Uterus (tissue), 2 donors: ENCODE measurements around the gene ZNF598.

Source experiments
- POLR2A ChIP-seq, 2 donors: fragments of 450-650 bp; IDR thresholded peaks; one replicate each; pipeline ENCODE4 v1.6.1; 2016; ENCODE audit warnings: antibody characterized with exemption in 2 of 2, mild to moderate bottlenecking in 1 of 2, moderate library complexity in 1 of 2
- TF ChIP-seq, protein P1 (sequence below), 4 experiments: fragments of 200-600 bp in 2 of 4; fragments of 450-650 bp in 2 of 4; sonication (generic) in 2 of 4; IDR thresholded peaks; one replicate each; pipeline ENCODE4 v1.5.1; 2016 to 2019; ENCODE audit warnings: antibody characterized with exemption in 4 of 4, mild to moderate bottlenecking in 2 of 4, moderate library complexity in 1 of 4

DNA sequence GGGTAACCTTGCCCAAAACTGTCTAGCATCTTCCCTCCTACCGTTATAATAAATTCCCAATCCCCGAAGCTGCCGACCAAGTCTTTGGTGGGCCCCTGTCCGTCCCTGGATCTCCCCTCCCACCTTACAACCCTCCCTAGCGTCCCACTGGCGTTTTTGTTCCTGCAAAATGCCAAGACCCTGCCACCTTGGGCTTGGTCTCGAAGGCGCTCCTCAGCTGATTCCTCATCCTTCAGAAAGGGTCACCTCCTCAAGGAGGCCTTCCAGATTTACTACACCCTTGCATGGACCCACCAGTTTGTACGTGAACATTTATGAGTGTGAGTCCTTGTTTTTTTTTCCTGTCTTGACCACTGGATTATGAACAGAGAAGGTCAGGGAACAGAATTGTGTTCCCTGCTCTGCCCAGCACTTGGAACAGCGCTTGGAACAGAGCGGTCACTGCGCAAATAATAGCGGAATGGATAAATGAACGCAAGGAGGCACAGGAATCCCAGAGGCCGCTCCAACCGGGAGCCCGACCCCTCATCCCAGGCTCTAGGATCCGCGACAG is 26.6 kb downstream of the ZNF598 start:
- TF ChIP-seq, protein P1, sequence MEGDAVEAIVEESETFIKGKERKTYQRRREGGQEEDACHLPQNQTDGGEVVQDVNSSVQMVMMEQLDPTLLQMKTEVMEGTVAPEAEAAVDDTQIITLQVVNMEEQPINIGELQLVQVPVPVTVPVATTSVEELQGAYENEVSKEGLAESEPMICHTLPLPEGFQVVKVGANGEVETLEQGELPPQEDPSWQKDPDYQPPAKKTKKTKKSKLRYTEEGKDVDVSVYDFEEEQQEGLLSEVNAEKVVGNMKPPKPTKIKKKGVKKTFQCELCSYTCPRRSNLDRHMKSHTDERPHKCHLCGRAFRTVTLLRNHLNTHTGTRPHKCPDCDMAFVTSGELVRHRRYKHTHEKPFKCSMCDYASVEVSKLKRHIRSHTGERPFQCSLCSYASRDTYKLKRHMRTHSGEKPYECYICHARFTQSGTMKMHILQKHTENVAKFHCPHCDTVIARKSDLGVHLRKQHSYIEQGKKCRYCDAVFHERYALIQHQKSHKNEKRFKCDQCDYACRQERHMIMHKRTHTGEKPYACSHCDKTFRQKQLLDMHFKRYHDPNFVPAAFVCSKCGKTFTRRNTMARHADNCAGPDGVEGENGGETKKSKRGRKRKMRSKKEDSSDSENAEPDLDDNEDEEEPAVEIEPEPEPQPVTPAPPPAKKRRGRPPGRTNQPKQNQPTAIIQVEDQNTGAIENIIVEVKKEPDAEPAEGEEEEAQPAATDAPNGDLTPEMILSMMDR (IDR thresholded peaks at IDR 0.05), result peak in 1 of 4 experiments; percentile 1
- no peak for TF ChIP-seq POLR2A (IDR thresholded peaks at IDR 0.05)
